Activated naive CD4-positive, alpha-beta T cell treated with anti-CD3 and anti-CD28 coated beads, Interleukin-2, amount 50 U/mL, for 16 hours (primary cell): ENCODE results near the gene LEUTX.
"Not testable (repeated sequence)": the region's sequence is repeated elsewhere in the genome, so short reads cannot be mapped to it uniquely, and the experiment has no call there.

Source experiments
- DNase-seq: peaks from one replicate; pipeline ENCODE4 v3.0.0-alpha.2; 2020

Gene LEUTX

GRCh38 chr19:39788244-39788643 is 9.6 kb downstream of the LEUTX start:
- DNase-seq = no peak

- peak; percentile 74 for DNase-seq
Observed at GRCh38 chr19:39792999-39793546, 14.4 kb downstream of the LEUTX start.

GRCh38 chr19:39795001-39795400 is 16.3 kb downstream of the LEUTX start:
- no peak for DNase-seq

- no peak for DNase-seq
Observed at GRCh38 chr19:39796000-39796498, 17.4 kb downstream of the LEUTX start.

- DNase-seq = no peak
Observed at GRCh38 chr19:39797083-39797482, 18.4 kb downstream of the LEUTX start.

GRCh38 chr19:39802958-39803357 is 24.3 kb downstream of the LEUTX start:
- no peak for DNase-seq

- no peak for DNase-seq
Observed at GRCh38 chr19:39805104-39805503, 26.4 kb downstream of the LEUTX start.

- DNase-seq = no peak
Observed at GRCh38 chr19:39807846-39808364, 29.3 kb downstream of the LEUTX start.

- not testable (repeated sequence) for DNase-seq
Observed at GRCh38 chr19:39808688-39809087, 30.0 kb downstream of the LEUTX start.

- DNase-seq = no peak
Observed at GRCh38 chr19:39809368-39809767, 30.7 kb downstream of the LEUTX start.

GRCh38 chr19:39810424-39810823 is 31.8 kb downstream of the LEUTX start:
- DNase-seq = no peak

GRCh38 chr19:39811064-39811463 is 32.4 kb downstream of the LEUTX start:
- no peak for DNase-seq

GRCh38 chr19:39813264-39813993 is 34.8 kb downstream of the LEUTX start:
- DNase-seq = no peak

GRCh38 chr19:39814111-39814510 is 35.5 kb downstream of the LEUTX start:
- not testable (repeated sequence) for DNase-seq

- DNase-seq = no peak
Observed at GRCh38 chr19:39814595-39814994, 35.9 kb downstream of the LEUTX start.

GRCh38 chr19:39816287-39817048 is 37.8 kb downstream of the LEUTX start:
- no peak for DNase-seq

GRCh38 chr19:39817888-39818561 is 39.4 kb downstream of the LEUTX start:
- no peak for DNase-seq

GRCh38 chr19:39818626-39819097 is 40.0 kb downstream of the LEUTX start:
- no peak for DNase-seq

GRCh38 chr19:39819786-39820185 is 41.1 kb downstream of the LEUTX start:
- no peak for DNase-seq

GRCh38 chr19:39820696-39821095 is 42.0 kb downstream of the LEUTX start:
- no peak for DNase-seq

GRCh38 chr19:39823686-39824085 is 45.0 kb downstream of the LEUTX start:
- DNase-seq = no peak

- DNase-seq = peak; percentile 88
Observed at GRCh38 chr19:39824143-39825092, 45.8 kb downstream of the LEUTX start.
